Measurements from ENCODE around the gene MAP3K3. TPM values are rescaled to one million over a fixed set of nuclear protein-coding genes. Genes with fewer than 3 reads are reported as not detected.
"Not testable (repeated sequence)": the region's sequence is repeated elsewhere in the genome, so short reads cannot be mapped to it uniquely, and the experiment has no call there.

The MAP3K3 gene
- total RNA-seq, 1 donor from 2014 or later, result 138 TPM

DNA sequence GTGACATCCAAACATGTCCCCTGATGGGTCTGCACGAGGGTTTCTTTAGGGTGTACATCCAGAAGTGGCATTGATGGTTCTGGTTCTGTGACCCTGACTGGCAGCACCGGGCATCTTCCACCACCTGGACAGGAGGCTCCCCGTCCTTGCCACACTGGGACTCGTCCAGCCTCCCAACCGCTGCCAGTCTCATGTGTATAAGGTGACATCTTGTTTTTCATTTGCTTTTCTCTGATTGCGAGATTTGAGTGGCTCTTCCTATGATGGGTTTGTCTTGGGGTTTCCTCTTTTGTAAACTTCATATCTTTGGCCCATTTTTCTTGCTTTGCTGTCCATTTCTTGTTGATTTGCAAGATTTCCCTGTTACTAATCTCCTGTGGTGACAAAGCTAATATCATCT is 86.9 kb downstream of the MAP3K3 start:
- no peak for DNase-seq

DNA sequence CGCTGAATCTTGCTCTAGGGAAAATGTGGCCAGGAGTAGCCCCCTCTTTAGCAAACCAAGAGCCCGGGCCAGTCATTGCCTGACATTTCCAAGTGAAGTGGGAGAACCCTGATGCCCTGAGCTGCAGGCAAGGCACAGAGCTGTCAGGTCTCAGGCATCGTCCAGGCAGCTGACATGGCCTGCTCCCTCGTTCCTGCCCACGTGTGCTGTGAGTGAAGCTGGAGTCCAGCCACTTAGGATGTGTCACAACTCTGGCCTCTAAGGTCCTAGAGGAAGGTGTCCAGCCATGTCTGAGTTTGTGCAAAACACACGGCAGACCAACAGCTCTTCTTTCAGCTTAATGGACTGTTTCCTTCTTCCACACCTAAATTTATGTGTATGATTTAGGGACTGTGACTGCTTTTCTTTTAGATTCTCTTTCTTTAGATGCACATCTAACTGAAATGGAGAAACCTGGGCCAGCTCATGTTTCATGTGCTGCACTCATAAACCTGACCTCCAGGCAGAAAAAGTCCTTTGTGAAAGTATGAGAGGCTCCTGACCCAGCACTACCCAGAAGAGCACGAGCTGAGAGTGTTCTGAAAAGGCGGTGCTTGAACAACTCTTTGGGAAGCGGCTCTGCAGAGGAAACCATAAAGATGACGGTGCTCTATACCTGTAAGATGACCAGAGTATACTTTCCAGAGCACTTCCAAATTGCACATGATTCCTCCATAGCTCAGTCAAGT is 92.5 kb downstream of the MAP3K3 start:
- peak; percentile 28 for DNase-seq

DNA sequence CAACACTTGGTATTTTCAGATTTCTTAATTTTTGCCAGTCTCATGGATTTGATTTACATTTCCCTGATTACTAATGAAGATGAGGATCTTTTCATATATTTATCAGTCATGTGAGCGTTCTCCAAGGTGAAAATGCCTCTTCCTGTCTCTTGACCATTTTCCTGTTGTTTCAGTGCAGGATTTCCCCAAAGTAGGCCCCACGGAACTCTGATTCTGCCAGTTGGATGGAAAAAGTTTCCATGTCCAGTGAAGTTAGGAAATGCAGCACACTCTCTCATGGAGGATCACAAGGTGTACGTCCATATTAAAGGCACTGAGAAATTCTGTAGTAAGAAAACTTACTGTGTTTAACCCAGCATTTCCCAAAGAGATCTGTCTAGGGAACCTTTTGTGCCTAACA is 94.2 kb downstream of the MAP3K3 start:
- DNase-seq, result peak; percentile 68

DNA sequence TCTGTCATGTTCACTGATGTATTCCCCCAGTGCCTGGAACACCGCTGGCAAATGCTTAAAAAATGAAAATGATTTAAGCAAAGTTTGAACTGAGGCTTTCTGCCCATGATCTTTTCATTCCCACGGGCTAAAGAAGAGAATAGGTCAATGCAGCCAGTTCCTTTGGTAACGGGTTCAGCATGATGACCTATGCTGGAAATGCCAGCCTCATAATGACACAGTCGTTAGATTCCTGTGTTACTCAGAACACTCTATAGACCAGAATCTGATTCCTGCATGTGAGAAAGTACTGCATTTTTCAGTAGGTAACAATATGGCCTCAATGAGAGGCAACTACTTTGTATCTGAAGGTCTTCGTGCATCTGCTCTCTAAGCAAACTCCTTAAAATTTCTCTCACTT is 96.8 kb downstream of the MAP3K3 start:
- peak; percentile 62 for DNase-seq

DNA sequence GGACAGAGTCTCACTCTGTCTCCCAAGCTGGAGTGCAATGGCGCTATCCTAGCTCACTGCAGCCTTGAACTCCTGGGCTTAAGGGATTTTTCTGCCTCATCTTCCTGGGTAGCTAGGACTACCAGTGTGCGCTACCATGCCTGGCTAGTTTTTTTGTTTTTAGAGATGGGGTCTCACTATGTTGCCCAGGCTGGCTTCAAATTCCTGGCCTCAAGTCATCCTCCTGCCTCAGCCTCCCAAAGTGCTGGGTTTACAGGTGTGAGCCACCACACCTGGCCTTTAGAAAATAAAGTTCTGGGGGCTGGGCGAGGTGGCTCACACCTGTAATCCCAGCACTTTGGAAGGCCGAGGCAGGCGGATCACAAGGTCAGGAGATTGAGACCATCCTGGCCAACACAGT is 98.0 kb downstream of the MAP3K3 start:
- DNase-seq, result not testable (repeated sequence)

DNA sequence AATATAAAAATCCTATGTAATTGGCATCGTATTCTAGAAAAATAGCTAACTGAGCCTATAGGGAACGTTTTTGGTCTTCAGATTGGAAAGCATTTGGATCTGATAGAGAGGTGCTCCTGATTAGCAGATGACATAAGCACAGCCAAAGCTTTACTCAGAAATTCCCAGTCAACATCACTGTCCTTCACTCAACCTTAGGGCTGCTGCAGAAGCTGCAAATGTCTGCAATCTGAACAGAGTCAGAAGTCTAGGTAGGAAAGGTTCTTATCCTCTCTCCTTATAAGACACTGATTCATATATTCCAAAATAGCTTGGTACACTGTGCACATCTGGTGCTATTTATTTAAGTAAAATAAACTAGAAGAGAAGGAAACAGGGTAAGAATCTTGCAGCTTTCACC is 100.2 kb downstream of the MAP3K3 start:
- no peak for DNase-seq

DNA sequence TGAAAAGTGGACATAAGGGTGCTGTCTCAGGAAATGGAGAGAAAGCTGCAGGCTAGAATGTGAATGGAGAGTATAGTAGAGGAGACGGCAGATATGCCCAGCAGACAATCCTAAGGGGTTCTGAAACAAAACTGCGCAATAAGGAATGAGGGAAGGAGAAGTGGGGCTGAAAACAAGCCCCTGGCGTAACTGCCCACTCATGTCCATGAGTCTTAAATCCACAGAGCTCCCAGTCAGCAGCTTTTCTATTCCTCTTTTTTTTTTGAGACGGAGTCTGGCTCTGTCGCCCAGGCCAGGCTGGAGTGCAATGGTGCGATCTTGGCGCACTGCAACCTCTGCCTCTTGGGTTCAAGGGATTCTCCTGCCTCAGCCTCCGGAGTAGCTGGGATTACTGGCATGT is 113.5 kb downstream of the MAP3K3 start:
- no peak for DNase-seq

DNA sequence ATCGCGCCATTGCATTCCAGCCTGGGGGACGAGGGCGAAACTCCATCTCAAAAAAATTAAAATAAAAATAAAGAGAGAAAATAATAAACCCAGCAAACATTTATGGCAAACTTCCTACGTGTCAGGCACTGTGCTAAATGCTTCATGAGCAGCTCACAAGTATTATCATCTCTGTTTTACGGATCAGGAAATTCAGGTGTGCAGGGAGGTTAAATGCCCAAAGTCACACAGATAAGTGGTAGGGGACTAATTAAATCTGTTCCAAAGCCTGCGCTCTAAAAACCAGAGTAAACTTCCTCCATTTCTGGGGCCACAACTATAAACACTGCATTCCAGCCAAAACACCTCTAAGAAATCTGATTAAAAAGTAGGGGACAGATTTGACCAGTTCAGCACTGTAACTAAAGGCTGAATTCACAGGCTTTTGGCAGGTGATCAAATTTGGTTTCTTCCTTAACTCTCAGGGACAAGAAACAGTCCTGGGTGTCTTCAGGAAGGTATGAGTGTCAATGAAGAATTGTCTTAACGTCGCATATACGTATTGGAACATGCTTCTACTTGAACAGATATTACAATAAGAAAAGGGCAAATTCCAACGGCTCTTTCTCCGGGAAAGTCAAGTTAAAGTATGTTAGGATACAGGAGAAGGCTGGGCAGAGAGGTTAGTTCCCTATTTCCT is 118.4 kb downstream of the MAP3K3 start:
- DNase-seq, result peak; percentile 20

DNA sequence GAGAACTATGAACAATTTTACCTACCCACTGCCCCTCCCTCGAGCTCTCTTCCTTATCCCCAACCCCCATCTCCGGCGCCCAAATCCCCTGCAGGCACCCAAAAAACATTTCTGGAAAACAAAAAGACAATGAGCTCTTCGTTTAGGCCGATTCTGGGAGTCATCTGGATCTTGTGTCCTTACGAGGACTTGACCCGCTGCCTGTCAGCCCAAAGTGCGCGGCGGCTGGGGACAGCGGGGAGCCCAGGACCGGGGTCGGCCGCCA is 118.9 kb downstream of the MAP3K3 start:
- no peak for DNase-seq

DNA sequence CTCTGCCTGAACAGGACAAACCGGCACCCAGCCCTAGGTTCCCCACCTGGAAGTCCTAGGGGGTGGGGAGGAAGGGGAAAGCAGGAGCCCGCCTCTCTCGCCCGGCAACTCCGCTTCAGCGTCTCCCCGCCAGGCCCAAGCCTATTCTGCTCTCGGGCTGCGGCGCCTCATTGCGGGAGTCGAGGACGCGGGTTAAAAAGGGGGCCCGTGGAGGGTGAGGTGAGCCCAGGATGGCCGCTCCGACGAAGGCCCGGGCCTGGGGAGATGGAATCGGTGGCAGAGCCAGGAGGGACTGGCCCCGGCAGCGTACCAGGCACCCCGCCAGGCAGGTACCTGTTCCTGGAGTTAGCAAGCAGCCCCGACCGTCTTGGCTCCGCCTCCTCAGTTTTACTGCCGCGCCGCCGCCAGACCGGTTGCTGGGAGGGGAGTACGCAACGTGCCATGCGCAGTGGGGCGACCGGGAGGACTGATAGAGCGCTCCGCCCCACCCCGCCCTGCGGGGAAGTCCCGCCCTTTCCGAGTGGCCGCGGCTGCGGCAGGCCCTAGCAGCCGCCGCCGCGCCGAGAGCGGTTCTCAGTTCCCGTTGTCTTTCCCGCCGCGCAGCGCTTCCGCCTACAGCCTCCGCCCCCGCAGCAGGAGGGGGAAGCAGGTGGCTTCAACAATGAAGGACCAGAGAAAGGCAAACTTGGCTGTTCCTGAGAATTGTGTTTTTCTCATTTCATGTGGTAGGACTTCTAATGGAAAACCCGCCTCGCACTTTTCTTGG is 119.4 kb downstream of the MAP3K3 start, which contains the start of gene STRADA:
Gene STRADA (minus strand): TSS at position 392 of the 766 bp plus-strand sequence. CDS start 13,430 bp downstream, outside the sequence.
- DNase-seq, result peak; percentile 99

Other genes with a start within 250 kb of the MAP3K3 start
- 33.4 and 35.9 TPM in 2 replicates for gene CYB561, start 176.1 kb upstream of the MAP3K3 start, total RNA-seq
- 155 and 366 TPM in 2 replicates for gene ACE, start 145.4 kb upstream of the MAP3K3 start, total RNA-seq
- 0.05 TPM in 1 of 2 replicates, not detected in the other for gene KCNH6, start 99.1 kb upstream of the MAP3K3 start, total RNA-seq
- gene DCAF7, start 71.9 kb upstream of the MAP3K3 start, total RNA-seq, result 27.9 and 55.2 TPM in 2 replicates
- gene TACO1, start 21.5 kb upstream of the MAP3K3 start, total RNA-seq, result 15.5 and 24.3 TPM in 2 replicates
- 46.5 and 64.4 TPM in 2 replicates for gene LIMD2, start 77.7 kb downstream of the MAP3K3 start, total RNA-seq
- gene STRADA, start 119.4 kb downstream of the MAP3K3 start, total RNA-seq, result 26.5 and 27.5 TPM in 2 replicates
- gene CCDC47, start 151.2 kb downstream of the MAP3K3 start, total RNA-seq, result 109 and 164 TPM in 2 replicates
- 71.6 and 81.5 TPM in 2 replicates for gene DDX42, start 151.8 kb downstream of the MAP3K3 start, total RNA-seq
- gene PSMC5, start 205.0 kb downstream of the MAP3K3 start, total RNA-seq, result 46.6 and 92.0 TPM in 2 replicates
- gene FTSJ3, start 205.2 kb downstream of the MAP3K3 start, total RNA-seq, result 73.3 and 78.8 TPM in 2 replicates
- 78.8 and 97.8 TPM in 2 replicates for gene SMARCD2, start 220.3 kb downstream of the MAP3K3 start, total RNA-seq